GM12878 (cell line): Measurements from ENCODE around the gene BDKRB2. TPM values are rescaled to one million over a fixed set of nuclear protein-coding genes. Genes with fewer than 3 reads are reported as not detected.

Experiments
- ATAC-seq: fragments of 200-7000 bp; cut with Tn5 transposase; 3 replicates; pipeline ENCODE4 v1.9.1; 2020; ENCODE audit warnings: mild to moderate bottlenecking, moderate library complexity
- BruUV-seq: library from RNA; stranded (reverse); fragments of 400-500 nt; replicated peaks from 2 replicates; lab custom pipeline; 2021; lab: Mats Ljungman, UMichigan
- CTCF ChIA-PET: fragments of 300-600 bp; sonication (Branson Sonifier 250); formaldehyde crosslinking; extraction: SDS; loops from one replicate; lab custom pipeline; 2021; ENCODE audit warnings: inconsistent platforms; lab: Yijun Ruan, JAX
- POLR2A ChIA-PET: fragments of 350-600 bp; formaldehyde crosslinking; extraction: SDS; loops from one replicate; lab custom pipeline; 2021; ENCODE audit warnings: inconsistent platforms; lab: Charles Lee
- RAD21 ChIA-PET: fragments of 300-600 bp; sonication (Branson Sonifier 250); formaldehyde crosslinking; loops from one replicate; lab custom pipeline; 2023; ENCODE audit warnings: antibody characterized with exemption; ENCODE audit not compliant: unreplicated experiment; lab: Charles Lee
- SMC1A ChIA-PET: fragments of 300-600 bp; sonication (Branson Sonifier 250); formaldehyde crosslinking; loops from one replicate; lab custom pipeline; 2023; ENCODE audit not compliant: unreplicated experiment, uncharacterized antibody; lab: Charles Lee
- DNase-seq: peaks from one replicate; pipeline ENCODE4 v3.0.0-alpha.2; 2011; ENCODE audit warnings: low read depth, low spot score
- FAIRE-seq: peaks from 3 replicates; lab custom pipeline; 2011; peaks lifted over from hg19 to GRCh38; lab: Jason Lieb, UNC
- H2AFZ ChIP-seq: 2 replicates; pipeline ENCODE4 v1.6.0; 2011; ENCODE audit warnings: low read depth, low read length, control low read depth; ENCODE audit not compliant: control insufficient read depth
- H3K27ac ChIP-seq: 2 replicates; pipeline ENCODE4 v1.5.1; 2011; ENCODE audit warnings: control low read depth; ENCODE audit not compliant: control insufficient read depth, insufficient read depth
- H3K27me3 ChIP-seq, 2 experiments: replicated peaks in 1 of 2; 2 replicates each; pipeline versions ENCODE4 v1.6.0 to v1.6.1; 2011; ENCODE audit warnings: low read length in 1 of 2; ENCODE audit not compliant: control insufficient read depth in 2 of 2, insufficient read depth in 2 of 2
- H3K36me3 ChIP-seq, 2 experiments: 2 replicates each; pipeline ENCODE4 v1.5.1; 2011; ENCODE audit warnings: low read length in 1 of 2; ENCODE audit not compliant: control insufficient read depth in 2 of 2, insufficient read depth in 2 of 2
- H3K4me1 ChIP-seq: 2 replicates; pipeline ENCODE4 v1.6.1; 2011; ENCODE audit warnings: mild to moderate bottlenecking, low read length, moderate library complexity, mixed read lengths; ENCODE audit not compliant: control insufficient read depth, insufficient read depth
- H3K4me2 ChIP-seq: 2 replicates; pipeline ENCODE4 v1.6.0; 2011; ENCODE audit warnings: control low read depth; ENCODE audit not compliant: control insufficient read depth, insufficient read depth
- H3K4me3 ChIP-seq: fragments of 200-600 bp; sonication (generic); 2 replicates; pipeline ENCODE4 v1.5.1; 2016
- H3K79me2 ChIP-seq: 2 replicates; pipeline ENCODE4 v1.6.0; 2011; ENCODE audit warnings: low read length; ENCODE audit not compliant: control insufficient read depth, insufficient read depth
- H3K9ac ChIP-seq: 2 replicates; pipeline ENCODE4 v1.8.0; 2011; ENCODE audit warnings: low read length, control low read depth, mixed read lengths; ENCODE audit not compliant: control insufficient read depth, insufficient read depth
- H3K9me3 ChIP-seq: replicated peaks from 3 replicates; pipeline ENCODE4 v1.5.1; 2011; ENCODE audit warnings: mild to moderate bottlenecking, low read length; ENCODE audit not compliant: control insufficient read depth, insufficient read depth
- H4K20me1 ChIP-seq: 2 replicates; pipeline ENCODE4 v1.6.0; 2011; ENCODE audit not compliant: control insufficient read depth, insufficient read depth
- CBX5 ChIP-seq: sonication (generic); IDR thresholded peaks from 2 replicates; pipeline ENCODE4 v1.6.1; 2016; ENCODE audit warnings: low read depth, moderate library complexity, mild to moderate bottlenecking, inconsistent platforms
- CUX1 ChIP-seq: IDR thresholded peaks from 2 replicates; pipeline ENCODE4 v1.6.1; 2012; ENCODE audit warnings: improper control_type of control experiment, low read depth, low read length; ENCODE audit not compliant: insufficient replicate concordance
- FOXM1 ChIP-seq: IDR thresholded peaks from 2 replicates; pipeline ENCODE4 v1.6.1; 2012; ENCODE audit warnings: low read depth, mild to moderate bottlenecking, inconsistent platforms, low read length, moderate library complexity
- MYC ChIP-seq: IDR thresholded peaks from 2 replicates; pipeline ENCODE4 v1.6.1; 2011; ENCODE audit warnings: mild to moderate bottlenecking, low read length, moderate library complexity, inconsistent platforms; ENCODE audit not compliant: insufficient read depth, insufficient replicate concordance, insufficient read length, severe bottlenecking
- NR2F1 ChIP-seq: fragments of 450-650 bp; conservative IDR thresholded peaks from 2 replicates; pipeline ENCODE4 v1.6.1; 2017; ENCODE audit warnings: mild to moderate bottlenecking
- SMAD5 ChIP-seq: IDR thresholded peaks from 2 replicates; pipeline ENCODE4 v1.6.1; 2016; ENCODE audit warnings: antibody characterized with exemption, low read depth
- SP1 ChIP-seq: IDR thresholded peaks from one replicate; pipeline ENCODE4 v1.6.1; 2011; ENCODE audit warnings: low read depth, low read length
- SUPT20H ChIP-seq: IDR thresholded peaks from 2 replicates; pipeline ENCODE4 v1.6.1; 2011; ENCODE audit warnings: low read depth, mild to moderate bottlenecking, low read length, moderate library complexity, borderline replicate concordance; ENCODE audit not compliant: control insufficient read depth
- WGBS: methylation state at CpG from one replicate; pipeline ENCODE4 v1.1.6; 2016; ENCODE audit warnings: low lambda C conversion rate; ENCODE audit not compliant: insufficient replicate concordance, insufficient coverage; ENCODE audit errors: missing lambda C conversion rate; 5-methylcytosine and 5-hydroxymethylcytosine counted together
- in situ Hi-C: fragments of 300-500 bp; cut with MboI; formaldehyde crosslinking; loops from 9 replicates; pipeline ENCODE4 v1.14.3; 2018; ENCODE audit warnings: mixed read lengths
- intact Hi-C: fragments of 100-400 bp; cut with micrococcal nuclease; formaldehyde crosslinking; loops from one replicate; pipeline ENCODE4 v1.14.2; 2022; ENCODE audit not compliant: unreplicated experiment
- polyA plus RNA-seq, 11 experiments: library from polyadenylated mRNA; depleted of rRNA in 4 of 11; unstranded in 6 of 11; stranded (reverse) in 5 of 11; fragments of >200 nt; fragmentation: Nextera tagmentation in 4 of 11; fragmentation: Illumina TruSeq in 1 of 11; extraction: Ambion mirVana in 4 of 11; extraction: Trizol in 1 of 11; gene quantifications; 1 replicate in 1 of 11; 2 replicates in 10 of 11; pipeline versions ENCODE4 v1.2.1 to v1.2.3, GENCODE V29; 2011 to 2016; ENCODE audit warnings: inconsistent platforms in 2 of 11, missing spikeins in 2 of 11, low read depth in 1 of 11
- total RNA-seq, 4 experiments: library from RNA; depleted of rRNA in 3 of 4; stranded (reverse); fragments of >200 nt in 3 of 4; fragmentation: Illumina TruSeq in 1 of 4; extraction: Trizol in 1 of 4; gene quantifications; 2 replicates each; pipeline versions ENCODE4 v1.2.1 to v1.2.3, GENCODE V29; 2013 to 2021
- TF ChIP-seq, protein P1 (sequence below): fragments of 450-650 bp; IDR thresholded peaks from 2 replicates; pipeline ENCODE4 v1.6.1; 2017; ENCODE audit warnings: antibody characterized with exemption, mild to moderate bottlenecking, moderate library complexity
- TF ChIP-seq, protein P2 (sequence below): fragments of 450-650 bp; IDR thresholded peaks from 2 replicates; pipeline ENCODE4 v1.6.1; 2017; ENCODE audit warnings: mild to moderate bottlenecking, moderate library complexity

The BDKRB2 gene
- total and polyA plus RNA-seq, 10 of the 15 experiments (the other 5 are each of a cell fraction or from before 2014, with no cell fraction given), result 0.08 TPM; not detected in 9

GRCh38 chr14:96237641-96238040 lies 33.0 kb downstream of the BDKRB2 start:
- Histone ChIP-seq H3K36me3 (no peaks in the 10 kb centered on the region), H3K27ac (no peak overlapping the region), H3K4me1 (no peaks in the 10 kb centered on the region), H3K4me3 (no peak overlapping the region), H3K9ac (no peak overlapping the region), H4K20me1 (no peaks in the 10 kb centered on the region), H3K4me2 (no peak overlapping the region), H2AFZ (no peak overlapping the region), H3K9me3 (no peaks in the 10 kb centered on the region), H3K27me3 (peaks cover 0 to 2% of the 10 kb centered on the region in 2 experiments; a peak in 1 of 4 replicates), H3K79me2 (no peaks in the 10 kb centered on the region)
- SMC1A ChIA-PET, result no interaction called here
- DNase-seq (no peak), ATAC-seq (no peak), FAIRE-seq (no peak)
- POLR2A ChIA-PET, result no interaction called here
- RAD21 ChIA-PET, result no interaction called here
- intact Hi-C loops, result no loop called here
- CTCF ChIA-PET, result no interaction called here
- BruUV-seq, result no TSS peak
- in situ Hi-C loops, result no loop called here
- WGBS, result 15% methylated on average over 2 of the region's 2 CpGs
- TF ChIP-seq CBX5 (no peak), FOXM1 (no peak), CUX1 (no peak), SMAD5 (no peak), SUPT20H (no peak), NR2F1 (no peak), SP1 (no peak), MYC (no peak)
- TF ChIP-seq, protein P1, sequence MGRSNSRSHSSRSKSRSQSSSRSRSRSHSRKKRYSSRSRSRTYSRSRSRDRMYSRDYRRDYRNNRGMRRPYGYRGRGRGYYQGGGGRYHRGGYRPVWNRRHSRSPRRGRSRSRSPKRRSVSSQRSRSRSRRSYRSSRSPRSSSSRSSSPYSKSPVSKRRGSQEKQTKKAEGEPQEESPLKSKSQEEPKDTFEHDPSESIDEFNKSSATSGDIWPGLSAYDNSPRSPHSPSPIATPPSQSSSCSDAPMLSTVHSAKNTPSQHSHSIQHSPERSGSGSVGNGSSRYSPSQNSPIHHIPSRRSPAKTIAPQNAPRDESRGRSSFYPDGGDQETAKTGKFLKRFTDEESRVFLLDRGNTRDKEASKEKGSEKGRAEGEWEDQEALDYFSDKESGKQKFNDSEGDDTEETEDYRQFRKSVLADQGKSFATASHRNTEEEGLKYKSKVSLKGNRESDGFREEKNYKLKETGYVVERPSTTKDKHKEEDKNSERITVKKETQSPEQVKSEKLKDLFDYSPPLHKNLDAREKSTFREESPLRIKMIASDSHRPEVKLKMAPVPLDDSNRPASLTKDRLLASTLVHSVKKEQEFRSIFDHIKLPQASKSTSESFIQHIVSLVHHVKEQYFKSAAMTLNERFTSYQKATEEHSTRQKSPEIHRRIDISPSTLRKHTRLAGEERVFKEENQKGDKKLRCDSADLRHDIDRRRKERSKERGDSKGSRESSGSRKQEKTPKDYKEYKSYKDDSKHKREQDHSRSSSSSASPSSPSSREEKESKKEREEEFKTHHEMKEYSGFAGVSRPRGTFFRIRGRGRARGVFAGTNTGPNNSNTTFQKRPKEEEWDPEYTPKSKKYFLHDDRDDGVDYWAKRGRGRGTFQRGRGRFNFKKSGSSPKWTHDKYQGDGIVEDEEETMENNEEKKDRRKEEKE, result no peak
- TF ChIP-seq, protein P2, sequence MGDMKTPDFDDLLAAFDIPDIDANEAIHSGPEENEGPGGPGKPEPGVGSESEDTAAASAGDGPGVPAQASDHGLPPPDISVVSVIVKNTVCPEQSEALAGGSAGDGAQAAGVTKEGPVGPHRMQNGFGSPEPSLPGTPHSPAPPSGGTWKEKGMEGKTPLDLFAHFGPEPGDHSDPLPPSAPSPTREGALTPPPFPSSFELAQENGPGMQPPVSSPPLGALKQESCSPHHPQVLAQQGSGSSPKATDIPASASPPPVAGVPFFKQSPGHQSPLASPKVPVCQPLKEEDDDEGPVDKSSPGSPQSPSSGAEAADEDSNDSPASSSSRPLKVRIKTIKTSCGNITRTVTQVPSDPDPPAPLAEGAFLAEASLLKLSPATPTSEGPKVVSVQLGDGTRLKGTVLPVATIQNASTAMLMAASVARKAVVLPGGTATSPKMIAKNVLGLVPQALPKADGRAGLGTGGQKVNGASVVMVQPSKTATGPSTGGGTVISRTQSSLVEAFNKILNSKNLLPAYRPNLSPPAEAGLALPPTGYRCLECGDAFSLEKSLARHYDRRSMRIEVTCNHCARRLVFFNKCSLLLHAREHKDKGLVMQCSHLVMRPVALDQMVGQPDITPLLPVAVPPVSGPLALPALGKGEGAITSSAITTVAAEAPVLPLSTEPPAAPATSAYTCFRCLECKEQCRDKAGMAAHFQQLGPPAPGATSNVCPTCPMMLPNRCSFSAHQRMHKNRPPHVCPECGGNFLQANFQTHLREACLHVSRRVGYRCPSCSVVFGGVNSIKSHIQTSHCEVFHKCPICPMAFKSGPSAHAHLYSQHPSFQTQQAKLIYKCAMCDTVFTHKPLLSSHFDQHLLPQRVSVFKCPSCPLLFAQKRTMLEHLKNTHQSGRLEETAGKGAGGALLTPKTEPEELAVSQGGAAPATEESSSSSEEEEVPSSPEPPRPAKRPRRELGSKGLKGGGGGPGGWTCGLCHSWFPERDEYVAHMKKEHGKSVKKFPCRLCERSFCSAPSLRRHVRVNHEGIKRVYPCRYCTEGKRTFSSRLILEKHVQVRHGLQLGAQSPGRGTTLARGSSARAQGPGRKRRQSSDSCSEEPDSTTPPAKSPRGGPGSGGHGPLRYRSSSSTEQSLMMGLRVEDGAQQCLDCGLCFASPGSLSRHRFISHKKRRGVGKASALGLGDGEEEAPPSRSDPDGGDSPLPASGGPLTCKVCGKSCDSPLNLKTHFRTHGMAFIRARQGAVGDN, result no peak
